NCI-H146 treated with DMSO at 0.1 percent for 48 hours (cell line): ENCODE measurements around the gene TAF12.
"Not testable (repeated sequence)": the region's sequence is repeated elsewhere in the genome, so short reads cannot be mapped to it uniquely, and the experiment has no call there.

Experiments
- DNase-seq: peaks from one replicate; lab custom pipeline; 2025; ENCODE audit not compliant: unreplicated experiment; lab: John Stamatoyannopoulos, UW

TAF12 gene

DNA sequence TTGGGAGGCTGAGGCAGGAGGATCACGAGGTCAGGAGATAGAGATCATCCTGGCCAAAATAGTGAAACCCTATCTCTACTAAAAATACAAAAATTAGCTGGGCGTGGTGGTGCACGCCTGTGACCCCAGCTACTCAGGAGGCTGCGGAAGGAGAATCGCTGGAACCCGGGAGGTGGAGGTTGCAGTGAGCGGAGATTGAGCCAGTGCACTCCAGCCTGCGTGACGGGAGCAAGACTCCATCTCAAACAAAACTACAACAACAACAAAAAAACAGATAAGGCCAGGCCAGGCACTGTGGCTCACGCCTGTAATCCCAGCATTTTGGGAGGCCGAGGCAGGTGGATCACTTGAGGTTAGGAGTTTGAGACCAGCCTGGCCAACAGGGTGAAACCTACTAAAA is 2.5 kb upstream of the TAF12 start:
- not testable (repeated sequence) for DNase-seq

DNA sequence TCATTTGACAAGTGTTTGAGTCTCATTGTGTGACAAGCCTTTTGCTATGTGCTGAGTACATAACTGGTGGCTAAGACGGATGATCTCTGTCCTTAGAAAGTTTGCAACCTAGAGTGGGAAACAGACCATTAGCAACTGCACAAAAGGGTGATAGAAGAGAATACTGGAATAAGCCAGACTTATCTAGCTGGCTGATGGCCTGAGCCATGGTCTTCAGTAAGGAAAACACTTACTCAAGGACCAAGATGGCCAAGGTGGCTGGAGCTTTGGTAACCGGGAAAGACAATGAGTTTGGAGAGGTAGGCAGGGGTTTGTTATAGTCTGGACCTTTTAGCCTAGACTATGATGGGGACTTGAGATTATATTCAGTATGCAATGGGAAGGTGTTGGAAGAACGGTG is 1.6 kb upstream of the TAF12 start:
- no peak for DNase-seq

DNA sequence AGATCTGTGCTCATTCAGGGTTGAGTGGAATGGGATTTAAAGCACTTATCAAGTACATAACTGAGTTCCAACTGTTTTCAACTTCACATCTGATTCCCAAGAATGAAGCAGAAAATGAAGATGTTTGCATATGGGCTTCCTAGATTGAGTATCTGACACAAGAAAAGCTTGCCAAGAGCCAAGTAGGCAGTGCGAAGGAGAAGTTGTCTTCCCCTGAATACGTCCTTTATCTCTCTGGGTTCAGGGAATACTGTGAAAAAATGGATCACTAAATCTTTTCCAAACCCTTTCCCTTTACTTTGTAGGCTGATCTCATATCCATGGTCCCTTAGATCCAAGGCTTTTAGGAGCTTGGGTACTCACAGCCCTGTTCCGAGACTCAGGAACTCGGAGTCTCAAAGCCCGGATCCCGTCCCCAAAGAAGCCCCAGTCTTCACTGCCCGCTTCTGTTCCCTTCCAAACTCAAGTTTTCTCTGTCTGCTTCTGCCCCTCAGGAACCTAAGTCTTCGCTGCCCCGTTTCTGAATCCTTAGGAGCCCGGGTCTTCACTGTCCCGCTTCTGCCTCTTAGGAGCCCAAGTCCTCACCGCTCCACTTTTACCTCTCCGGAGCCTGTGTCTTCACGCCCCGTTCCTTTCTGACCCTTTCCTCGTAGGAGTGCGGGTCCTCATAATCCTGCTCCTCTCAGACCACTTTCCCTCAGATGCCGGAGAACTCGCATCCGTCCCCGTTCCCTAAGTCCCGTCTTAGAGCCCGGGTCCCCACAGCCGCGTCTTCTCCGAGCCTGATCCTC is 616 bp downstream of the TAF12 start:
- no peak for DNase-seq

DNA sequence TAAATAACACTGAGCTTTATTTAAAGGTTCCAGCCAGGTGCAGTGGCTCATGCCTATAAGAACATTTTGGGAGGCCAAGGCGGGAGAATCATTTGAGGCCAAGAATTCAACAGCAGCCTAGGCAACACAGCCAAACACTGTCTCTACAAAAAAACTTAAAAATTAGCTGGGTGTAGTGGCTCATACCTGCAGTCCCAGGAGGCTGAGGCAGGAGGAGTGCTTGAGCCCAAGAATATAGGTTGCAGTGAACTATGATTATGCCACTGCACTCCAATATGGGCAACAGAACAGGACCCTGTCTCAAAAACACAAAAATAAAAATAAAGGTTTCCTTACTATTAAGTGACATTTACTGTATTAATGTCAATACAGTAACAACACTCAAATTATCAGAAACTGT is 2.1 kb downstream of the TAF12 start:
- DNase-seq = no peak

DNA sequence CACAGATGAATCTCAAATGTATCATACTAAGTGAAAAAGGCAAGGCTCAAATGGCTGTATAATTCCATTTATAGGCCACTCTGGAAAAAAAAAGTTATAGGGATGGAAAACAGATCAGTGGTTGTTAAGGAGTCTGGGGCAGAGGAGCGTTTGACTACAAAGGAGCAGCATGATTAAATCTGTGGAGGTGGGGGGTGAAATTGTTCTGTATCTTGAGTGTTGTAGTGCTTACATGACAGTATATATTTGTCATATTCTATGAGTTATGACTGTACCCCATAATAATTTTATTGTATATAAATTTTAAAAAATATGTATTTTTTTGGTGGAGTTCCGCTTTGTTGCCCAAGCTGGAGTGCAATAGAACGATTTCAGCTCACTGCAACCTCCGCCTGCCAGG is 10.3 kb downstream of the TAF12 start:
- DNase-seq = no peak

DNA sequence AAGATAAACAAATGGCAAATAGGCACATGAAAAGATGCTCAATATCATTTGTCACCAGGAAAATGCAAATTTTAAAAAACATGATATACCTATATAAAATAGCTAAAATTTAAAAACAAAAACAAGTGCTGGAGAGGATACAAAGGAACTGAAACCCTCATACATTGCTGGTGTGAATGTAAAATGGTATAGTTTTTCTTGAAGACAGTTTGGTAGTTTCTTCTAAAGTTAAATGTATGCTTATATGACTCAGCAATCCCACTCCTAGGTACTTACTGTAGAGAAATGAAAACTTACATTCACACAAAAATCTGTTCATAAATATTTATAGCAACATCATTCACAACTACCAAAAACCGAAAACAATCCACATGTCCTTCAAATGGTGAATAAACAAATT is 11.2 kb downstream of the TAF12 start:
- no peak for DNase-seq

DNA sequence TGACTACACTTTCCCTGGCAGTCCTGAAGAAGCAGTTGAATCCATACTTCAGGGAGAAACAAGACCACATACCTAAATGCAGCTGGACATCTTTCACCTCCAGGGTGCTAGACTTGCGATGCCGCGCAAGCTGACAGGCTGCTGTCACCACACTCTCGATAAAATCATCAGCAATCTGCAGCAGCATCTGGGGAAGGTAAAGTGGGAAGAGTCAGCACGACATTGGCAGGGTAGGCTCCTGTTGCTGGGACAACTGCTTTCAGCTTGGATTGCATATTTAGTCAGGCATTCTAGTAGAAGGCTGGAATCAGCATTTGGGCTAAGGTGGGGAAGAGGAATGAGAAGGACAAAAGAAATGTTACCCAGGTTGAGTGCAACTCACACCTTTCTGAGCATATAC is 29.7 kb downstream of the TAF12 start:
- DNase-seq = no peak

DNA sequence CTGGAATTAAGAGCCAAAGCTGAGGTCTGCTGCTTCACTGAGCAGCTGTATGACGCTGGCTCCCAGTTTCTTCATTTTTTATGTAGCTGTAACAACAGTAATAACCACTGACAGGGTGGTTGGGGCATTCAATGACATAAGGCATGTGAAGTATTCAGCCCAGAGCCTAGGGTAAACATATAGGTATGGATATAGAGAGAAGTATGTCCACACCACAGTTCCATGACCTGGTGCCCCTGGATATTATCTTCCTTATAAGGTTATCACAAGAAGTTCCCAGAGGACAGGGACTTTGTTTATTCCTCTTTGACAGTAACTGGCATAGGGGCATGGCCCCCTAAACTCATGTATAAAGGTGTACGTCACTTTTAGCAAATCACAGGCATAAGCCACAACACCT is 36.1 kb downstream of the TAF12 start:
- no peak for DNase-seq

DNA sequence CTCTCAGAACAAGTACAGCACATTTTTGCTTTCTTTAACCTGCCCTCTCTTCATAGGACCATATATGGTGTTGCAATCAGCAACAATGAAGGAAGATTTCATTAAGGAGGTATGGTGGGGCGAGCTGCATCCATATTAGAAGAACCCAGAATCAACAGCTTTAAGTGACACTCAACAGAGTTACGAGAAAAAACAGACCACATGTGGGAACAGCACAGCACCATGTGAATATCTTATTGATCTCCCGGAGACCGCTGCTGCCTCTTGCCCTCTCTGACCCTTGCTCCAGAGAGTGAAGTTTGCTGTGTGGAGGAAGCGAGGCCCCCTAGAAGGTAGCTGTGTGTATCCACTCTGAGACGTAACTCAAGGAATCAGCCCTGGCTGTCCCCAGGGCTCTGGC is 37.9 kb downstream of the TAF12 start:
- DNase-seq = no peak

DNA sequence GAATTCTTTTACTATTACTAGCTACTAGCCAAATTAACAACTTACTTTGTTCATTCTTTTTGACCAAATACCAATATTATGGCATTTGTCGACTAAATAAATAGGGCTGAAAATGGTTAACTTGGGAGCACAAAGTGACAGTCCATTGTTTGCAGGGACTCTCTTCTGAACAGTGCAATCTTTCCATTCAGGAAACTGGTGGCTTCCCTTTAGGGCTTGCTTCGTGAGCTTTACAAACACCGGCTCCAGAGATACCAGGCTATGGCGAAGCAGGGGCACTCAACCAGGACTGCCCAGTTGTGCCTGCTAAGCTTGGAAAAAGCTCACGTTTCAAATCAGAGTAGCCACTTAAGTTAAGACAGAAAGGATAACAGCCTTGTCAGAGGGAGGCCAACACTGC is 38.5 kb downstream of the TAF12 start:
- no peak for DNase-seq

DNA sequence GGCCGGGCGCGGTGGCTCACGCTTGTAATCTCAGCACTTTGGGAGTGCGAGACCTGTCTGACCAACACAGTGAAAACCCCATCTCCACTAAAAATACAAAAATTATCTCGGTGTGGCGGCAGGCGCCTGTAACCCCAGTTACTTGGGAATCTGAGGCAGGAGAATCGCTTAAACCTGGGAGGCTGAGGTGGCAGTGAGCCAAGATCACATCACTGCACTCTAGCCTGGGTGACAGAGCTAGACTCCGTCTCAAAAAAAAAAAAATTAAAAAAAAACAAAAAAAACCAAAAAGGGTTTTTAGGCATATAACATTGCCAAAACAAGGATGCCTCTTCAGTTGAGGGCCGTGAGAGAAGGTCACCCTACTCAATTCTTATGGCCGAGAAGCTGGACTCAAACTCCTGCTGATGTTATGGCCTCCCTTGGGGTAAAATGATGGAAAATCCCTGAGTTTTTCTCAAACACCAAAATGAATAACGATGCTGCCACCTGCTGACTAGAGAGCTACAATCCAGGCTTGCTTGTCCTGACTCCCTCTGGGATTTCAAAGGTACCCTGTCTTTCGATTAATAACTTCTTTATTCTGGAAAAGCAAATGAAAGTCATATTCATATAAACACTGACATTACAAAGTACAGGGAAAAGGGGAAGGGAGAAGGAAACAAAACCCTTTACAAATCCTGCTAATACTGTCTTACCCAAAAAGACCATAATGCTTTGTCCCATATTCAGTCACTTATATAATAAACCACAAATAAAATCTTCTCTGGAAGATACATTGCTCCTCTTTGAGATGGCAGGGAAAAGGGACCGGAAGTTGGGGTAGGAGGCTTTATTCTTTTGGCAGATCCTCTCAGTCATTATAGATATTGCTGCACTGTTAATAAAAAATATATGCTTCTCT is 40.1 kb downstream of the TAF12 start:
- DNase-seq = peak; percentile 29

DNA sequence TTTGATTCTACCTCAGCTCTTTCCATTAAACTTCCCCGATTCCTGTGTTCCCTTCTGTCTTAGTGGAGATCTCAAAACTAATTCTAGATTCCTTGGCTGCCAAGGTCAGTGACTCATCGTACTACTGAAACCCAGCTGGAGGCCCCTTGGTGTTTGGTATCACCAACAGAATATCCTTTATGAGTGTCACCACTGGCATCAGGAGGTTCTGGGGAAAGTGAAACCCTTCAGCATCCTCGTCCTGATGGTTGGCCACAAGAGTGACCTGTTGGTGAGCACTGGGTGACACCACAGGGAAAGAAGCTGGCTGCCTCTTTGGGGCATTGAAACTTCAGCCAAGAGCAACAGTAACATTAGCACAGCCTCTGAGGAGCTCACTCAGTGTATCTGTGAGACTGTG is 41.2 kb downstream of the TAF12 start:
- no peak for DNase-seq

DNA sequence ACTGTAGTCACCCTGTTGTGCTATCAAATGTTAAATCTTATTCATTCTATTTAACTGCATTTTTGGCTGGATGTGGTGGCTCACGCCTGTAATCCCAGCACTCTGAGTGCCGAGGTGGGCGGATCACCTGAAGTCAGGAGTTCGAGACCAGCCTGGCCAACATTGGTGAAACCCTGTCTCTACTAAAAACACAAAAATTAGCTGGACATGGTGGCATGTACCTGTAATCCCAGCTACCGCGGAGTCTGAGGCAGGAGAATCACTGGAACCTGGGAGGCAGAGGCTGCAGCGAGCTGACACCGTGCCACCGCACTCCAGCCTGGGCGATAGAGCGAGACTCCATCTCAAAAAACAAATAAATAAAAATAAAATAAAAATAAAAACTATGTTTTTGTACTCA is 46.6 kb downstream of the TAF12 start:
- DNase-seq = not testable (repeated sequence)

DNA sequence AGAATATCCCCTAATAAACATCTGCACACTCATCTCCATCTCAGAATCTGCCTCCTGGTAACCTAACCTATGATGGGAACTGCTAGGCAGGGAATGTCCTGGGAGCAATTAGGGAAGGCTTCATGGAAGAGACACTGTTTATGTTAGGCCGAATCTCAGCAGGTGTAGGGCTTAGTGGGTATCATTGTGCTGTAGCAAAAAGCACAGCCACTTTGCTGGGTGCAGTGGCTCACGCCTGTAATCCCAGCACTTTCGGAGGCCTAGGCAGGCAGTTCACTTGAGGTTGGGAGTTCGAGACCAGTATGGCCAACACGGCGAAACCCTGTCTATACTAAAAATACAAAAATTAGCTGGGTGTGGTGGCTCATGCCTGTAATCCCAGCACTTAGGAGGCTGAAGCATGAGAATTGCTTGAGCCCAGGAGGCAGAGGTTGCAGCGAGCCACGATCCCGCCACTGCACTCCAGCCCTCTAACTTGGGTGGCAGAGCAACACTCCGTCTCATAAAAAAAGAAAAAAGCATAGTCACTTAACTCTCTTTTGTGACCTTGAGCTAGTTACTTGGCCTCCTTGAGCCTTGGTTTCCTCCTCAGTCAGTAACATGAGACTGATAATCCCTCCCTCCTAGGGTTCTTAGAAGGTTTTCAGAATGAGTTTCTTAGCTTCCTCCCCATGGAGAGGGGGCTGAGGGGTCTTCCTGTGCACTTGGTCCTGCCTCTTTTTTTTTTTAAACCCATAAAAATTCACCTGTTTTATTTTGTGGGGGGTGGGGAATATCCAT is 47.3 kb downstream of the TAF12 start:
- DNase-seq = no peak

DNA sequence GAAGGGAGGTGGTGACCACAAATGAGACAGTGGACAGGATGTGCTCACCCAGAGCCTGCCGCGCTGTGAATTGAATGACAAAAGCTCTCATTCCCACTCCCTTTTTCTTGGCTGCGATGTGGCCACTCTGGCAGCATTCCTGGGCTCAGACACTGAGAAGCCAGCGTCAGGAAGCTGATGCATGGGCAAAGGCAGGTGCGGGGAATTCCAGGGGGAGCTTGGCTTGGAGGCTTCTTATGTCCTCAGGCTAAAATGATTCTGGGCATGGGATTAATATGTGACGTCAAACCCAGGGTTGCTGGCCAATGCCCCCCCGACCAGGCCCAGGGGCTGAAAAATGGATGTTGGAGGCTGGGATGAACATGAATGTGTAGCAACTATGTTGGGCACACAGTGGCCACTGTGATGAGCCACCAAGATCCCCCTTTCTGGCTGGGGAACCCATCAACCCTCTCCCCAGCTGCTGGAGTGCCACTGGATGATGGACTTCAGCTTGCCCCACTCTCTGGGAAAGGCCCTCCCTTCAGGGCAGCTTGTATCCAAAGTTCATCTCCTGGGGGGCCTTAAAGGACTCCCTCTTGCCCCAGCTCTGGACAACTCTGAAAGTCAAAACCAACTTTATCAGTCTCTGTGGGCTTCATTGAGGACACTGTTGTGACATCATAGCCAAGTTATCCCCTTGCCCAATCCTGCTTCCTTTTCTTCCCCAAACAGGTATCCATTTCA is 48.0 kb downstream of the TAF12 start:
- not testable (repeated sequence) for DNase-seq

DNA sequence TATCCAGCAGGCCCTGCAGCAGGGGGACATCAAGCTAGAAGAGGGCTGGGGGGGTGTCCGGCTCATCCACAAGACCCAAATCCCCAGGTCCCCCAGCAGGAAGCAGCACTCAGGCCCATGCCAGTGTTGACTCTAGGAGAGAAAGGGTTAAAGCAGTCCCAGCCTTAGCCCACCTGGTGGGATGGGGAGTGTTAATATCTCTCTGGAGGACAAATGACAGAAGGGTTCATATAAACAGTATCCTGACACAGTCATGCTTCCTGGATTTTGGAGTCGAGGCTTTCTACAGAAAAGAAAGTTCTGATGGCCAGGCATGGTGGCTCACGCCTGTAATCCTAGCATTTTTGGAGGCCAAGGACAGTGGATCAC is 48.9 kb downstream of the TAF12 start:
- not testable (repeated sequence) for DNase-seq

DNA sequence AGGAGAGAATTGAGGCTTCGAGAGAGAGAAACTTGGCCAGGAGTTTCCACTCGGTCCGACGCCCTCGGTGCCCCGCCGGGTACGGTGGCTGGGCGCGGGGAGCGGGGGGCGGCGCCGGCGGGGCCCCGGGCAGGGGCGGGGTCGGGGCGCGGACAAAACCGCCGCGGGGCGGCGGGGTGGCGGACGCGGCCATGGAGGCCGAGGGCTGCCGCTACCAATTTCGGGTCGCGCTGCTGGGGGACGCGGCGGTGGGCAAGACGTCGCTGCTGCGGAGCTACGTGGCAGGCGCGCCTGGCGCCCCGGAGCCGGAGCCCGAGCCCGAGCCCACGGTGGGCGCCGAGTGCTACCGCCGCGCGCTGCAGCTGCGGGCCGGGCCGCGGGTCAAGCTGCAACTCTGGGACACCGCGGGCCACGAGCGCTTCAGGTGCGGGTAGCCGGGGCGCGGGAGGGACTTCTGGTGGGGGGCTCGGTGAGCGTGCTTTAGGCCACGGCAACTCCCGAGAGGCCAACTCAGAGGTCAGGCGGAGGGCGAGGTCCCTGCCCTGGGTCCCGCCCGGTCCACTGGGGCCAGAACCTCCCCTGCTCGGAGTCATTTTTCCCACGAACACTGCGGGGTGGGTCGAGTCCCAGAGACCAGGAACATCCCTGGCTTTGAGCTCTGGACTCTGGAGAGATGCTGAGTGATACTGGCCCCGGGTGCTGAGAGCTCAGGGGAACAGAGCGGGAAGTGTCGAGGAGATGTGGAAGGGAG is 50.4 kb downstream of the TAF12 start:
- no peak for DNase-seq

DNA sequence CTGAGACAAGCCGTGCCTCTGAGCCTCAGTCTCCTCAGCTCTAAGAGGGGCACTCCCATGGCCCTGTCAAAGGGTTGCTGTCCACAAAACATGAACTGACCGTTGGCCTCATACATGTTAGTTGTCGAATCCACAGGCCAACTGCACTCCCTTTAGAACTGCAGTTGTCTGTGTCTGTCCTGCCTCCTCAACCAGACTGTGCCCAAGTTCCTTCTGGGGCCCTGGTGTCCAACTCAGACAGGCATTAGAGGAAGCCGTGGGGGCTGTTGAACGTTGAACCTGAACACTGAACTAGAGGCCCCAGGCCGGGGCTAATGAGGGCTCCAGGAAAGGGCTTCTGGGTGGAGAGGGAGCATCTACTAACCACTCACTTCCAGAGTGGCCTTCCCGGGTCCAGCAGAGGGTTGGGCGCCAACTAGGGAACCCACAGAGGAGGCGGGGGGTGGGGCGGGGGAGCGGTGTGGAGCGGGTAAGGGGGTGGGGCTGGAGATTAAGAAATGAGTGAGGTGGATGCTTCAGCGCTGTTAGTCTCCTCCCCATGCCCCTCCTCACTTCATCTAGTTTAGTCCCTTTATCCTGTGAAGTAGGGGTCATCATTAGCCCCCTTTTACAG is 51.1 kb downstream of the TAF12 start, which contains the start of gene RAB42:
TSS of gene RAB42 (plus strand) at position 558 of the 613 bp plus-strand sequence. CDS start 247 bp downstream, outside the sequence.
- DNase-seq = no peak

DNA sequence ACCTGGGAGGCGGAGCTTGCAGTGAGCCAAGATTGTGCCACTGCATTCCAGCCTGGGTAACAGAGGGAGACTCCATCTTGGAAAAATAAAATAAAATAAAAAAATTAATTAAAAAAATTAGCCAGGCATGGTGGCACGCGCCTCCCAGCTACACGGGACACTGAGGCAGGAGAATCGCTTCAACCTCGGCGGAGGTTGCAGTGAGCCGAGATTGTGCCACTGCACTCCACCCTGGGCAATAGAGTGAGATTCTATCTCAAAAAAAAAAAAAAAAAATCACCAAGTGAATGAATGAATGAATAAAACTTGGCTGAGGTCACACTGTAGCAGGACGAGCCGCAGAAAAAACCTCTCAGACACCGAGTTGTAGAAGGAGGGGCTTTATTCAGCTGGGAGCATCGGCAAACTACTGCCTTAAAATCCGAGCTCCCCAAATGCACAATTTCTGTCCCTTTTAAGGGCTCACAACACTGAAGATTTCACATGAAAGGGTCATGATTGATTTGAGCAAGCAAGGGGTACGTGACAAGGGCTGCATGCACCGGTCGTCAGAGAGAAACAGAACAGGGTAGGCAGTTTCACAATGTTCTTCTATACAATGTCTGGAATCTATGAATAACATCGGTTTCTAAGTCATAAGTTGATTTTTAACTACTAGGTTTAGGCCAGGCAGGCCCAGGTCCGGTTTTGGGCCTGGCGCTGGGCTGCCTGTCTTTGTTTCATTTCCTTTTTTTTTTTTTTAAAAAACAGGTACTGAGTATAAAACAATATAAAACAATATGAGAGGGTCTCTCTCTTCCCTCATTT is 56.1 kb downstream of the TAF12 start:
- DNase-seq = not testable (repeated sequence)
